ENCODE data around the gene FSCN2. TPM values are rescaled to one million over a fixed set of nuclear protein-coding genes. Genes with fewer than 3 reads are reported as not detected.

Gene FSCN2
- total and polyA plus RNA-seq, 11 donors, result 0.22 to 0.72 (median 0.38) TPM; not detected in 3

DNA sequence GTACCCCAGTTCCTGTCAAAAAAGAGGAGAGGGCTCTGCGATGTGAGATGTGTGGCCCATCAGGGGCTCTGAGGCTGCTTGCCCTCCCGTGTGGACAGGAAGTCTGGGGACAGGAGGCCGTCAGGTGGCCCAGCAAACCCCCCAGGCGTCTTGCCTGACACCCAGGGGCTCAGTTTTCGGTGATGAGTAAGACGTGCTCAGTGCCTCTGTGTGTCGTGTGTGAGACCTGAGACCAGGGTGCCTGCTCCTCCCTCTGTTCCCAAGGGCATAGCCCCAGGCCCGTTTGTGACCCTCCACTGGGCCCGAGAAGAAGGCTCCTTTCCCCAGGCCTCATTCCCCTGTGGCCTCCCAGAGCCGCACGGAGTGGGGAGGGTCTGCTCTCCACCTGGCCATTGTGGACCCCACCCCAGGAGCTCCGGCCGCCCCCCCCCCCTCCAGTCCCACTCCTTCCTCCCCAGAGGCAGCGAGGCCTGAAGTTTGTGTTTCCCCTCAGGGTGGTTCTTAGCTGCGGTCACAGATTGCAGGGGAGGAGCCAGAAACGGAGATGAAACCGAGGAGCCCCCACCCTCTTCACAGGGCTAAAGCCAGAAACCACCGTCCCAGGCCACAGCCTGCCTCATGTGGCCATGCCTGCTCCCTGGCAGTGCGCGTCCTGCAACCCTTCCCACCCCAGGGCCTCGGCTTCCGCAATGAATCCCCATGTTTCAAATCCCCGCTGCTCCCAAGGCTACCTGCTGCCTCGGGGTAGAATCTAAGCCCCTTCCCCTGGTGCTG lies 10.7 kb upstream of the FSCN2 start:
- intact Hi-C loops (cut with DNase I), result loop anchor here in 6 of 10 donors (5.0 to 10.0 kb wide), 4 partner anchors 35 to 347 kb away; partner anchors contain the start of genes FAAP100 (in 4 of the 6), BAHCC1 (in 1 of the 6) and P4HB (in 1 of the 6)
- Histone ChIP-seq H3K27me3 (peaks cover 0 to 4% (median 0%) of the 10 kb centered on the region in 9 donors), H3K4me3 (peak overlapping the region in 6 of 12 donors; percentile 11 to 64 (median 59)), H3K9me3 (no peaks in the 10 kb centered on the region), H3K27ac (peak overlapping the region in 8 of 12 donors; percentile 24 to 100 (median 34)), H3K4me1 (peaks cover 8 to 66% (median 46%) of the 10 kb centered on the region in 12 donors), H3K36me3 (no peaks in the 10 kb centered on the region)
- WGBS, 4 donors, result 43 to 63% (median 53%) methylated on average over 17 to 24 of the region's 24 CpGs
- ATAC-seq, result no peak
- DNase-seq, result peak in 1 of 5 donors; percentile 34
- TF ChIP-seq, protein P1, sequence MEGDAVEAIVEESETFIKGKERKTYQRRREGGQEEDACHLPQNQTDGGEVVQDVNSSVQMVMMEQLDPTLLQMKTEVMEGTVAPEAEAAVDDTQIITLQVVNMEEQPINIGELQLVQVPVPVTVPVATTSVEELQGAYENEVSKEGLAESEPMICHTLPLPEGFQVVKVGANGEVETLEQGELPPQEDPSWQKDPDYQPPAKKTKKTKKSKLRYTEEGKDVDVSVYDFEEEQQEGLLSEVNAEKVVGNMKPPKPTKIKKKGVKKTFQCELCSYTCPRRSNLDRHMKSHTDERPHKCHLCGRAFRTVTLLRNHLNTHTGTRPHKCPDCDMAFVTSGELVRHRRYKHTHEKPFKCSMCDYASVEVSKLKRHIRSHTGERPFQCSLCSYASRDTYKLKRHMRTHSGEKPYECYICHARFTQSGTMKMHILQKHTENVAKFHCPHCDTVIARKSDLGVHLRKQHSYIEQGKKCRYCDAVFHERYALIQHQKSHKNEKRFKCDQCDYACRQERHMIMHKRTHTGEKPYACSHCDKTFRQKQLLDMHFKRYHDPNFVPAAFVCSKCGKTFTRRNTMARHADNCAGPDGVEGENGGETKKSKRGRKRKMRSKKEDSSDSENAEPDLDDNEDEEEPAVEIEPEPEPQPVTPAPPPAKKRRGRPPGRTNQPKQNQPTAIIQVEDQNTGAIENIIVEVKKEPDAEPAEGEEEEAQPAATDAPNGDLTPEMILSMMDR (IDR thresholded peaks at IDR 0.05), result no peak
- no peak for TF ChIP-seq POLR2A (IDR thresholded peaks at IDR 0.05)

DNA sequence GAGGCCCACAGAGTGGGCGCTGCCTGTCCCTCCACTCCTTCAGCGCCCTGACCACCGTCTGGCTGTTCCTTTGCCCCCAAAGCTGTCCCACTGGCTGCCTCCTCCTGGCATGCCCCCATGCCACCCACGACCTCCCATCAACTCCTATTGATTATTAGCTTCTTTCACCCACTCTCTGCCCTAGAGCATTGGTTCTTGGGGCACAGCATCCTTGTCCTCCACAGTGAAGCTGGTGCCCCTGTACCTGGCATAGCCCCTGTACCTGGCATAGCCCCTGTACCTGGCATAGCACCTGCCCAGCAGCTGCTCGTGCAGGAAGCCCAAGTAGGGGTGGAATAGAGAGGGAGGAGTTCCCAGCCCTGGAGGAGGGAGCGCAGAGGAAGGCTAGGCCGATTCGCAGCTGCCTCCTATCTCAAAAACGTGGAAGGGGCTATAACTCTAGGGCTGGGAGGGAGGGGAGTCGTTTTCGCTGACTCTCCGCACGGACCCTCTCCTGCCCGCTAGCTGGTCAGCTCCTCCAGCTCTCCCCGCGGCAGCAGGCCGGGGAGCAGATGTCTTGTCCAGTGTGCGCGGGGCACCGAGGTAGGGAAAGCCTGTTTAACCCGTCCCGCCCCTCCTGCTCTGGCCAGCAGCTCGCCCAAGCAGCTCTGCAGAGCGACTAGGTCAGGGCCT lies 9.9 kb upstream of the FSCN2 start:
- ATAC-seq, result no peak
- H3K27me3 ChIP-seq, result peaks cover 0 to 4% (median 2%) of the 10 kb centered on the region in 9 donors
- peak in 2 of 5 donors; percentile 20 to 29 for DNase-seq
- intact Hi-C loops (cut with DNase I), result loop anchor here in 6 of 10 donors (5.0 to 10.0 kb wide), 4 partner anchors 34 to 347 kb away; partner anchors contain the start of genes FAAP100 (in 4 of the 6), BAHCC1 (in 1 of the 6) and P4HB (in 1 of the 6)
- 22 to 32% (median 30%) methylated on average over 17 to 24 of the region's 24 CpGs for WGBS, 4 donors
- H3K27ac ChIP-seq, result peak overlapping the region in 10 of 12 donors; percentile 33 to 100 (median 43)
- TF ChIP-seq, protein P1 (IDR thresholded peaks at IDR 0.05), result no peak
- no peak for TF ChIP-seq POLR2A (IDR thresholded peaks at IDR 0.05)
- peaks cover 8 to 66% (median 47%) of the 10 kb centered on the region in 12 donors for H3K4me1 ChIP-seq
- no peaks in the 10 kb centered on the region for H3K9me3 ChIP-seq
- peak overlapping the region in 11 of 12 donors; percentile 29 to 64 (median 55) for H3K4me3 ChIP-seq
- no peaks in the 10 kb centered on the region for H3K36me3 ChIP-seq

DNA sequence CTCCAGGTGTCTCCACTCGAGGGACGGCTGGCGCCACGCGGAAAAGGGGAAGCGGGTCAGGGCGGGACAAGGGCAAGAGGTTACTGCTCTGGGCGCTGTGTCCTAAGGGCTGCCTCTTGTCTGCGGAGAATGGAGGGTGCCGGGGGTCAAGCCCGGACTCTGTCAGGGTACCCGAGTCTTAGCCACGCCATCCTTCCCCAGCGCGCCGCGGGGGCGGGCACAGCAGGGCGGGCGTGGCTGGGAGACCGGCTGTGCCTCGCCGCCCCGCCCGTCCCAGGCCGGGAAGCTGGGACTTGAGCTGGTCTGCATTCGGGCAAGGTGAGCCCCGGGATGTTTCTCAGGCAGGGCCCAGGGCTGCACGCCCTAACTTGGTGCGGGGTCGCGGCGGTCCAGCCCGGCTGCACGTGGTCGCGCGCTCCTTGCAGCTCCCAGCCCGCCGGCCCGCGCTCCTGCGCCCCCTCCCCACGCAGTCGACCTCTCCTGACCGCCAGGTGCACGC lies 9.3 kb upstream of the FSCN2 start:
- H3K27me3 ChIP-seq, result peaks cover 0 to 9% (median 5%) of the 10 kb centered on the region in 9 donors
- 0 to 2% (median 1%) methylated on average over 31 to 47 of the region's 47 CpGs; no CpG with 5 or more reads in 1 of the 4 donors for WGBS, 4 donors
- intact Hi-C loops (cut with DNase I), result loop anchor here in 6 of 10 donors (5.0 to 10.0 kb wide), 4 partner anchors 33 to 346 kb away; partner anchors contain the start of genes FAAP100 (in 4 of the 6), BAHCC1 (in 1 of the 6) and P4HB (in 1 of the 6)

More for the DNA sequence above, 9.3 kb upstream of the FSCN2 start:
- TF ChIP-seq POLR2A (IDR thresholded peaks at IDR 0.05), result no peak
- TF ChIP-seq, protein P1 (IDR thresholded peaks at IDR 0.05), result no peak
- Histone ChIP-seq H3K36me3 (no peaks in the 10 kb centered on the region), H3K9me3 (no peaks in the 10 kb centered on the region), H3K4me3 (peak overlapping the region; percentile 29 to 64 (median 52)), H3K27ac (peak overlapping the region in 10 of 12 donors; percentile 22 to 100 (median 43)), H3K4me1 (peaks cover 8 to 66% (median 50%) of the 10 kb centered on the region in 12 donors)
- DNase-seq (peak in 4 of 5 donors; percentile 54 to 84 (median 61)), ATAC-seq (peak; percentile 7 to 27 (median 17))
